Measurements from ENCODE around the gene GP1BB. TPM values are rescaled to one million over a fixed set of nuclear protein-coding genes. Genes with fewer than 3 reads are reported as not detected.

Gene GP1BB
- total RNA-seq, 1 donor from 2014 or later = not detected

GRCh38 chr22:19734837-19735382 lies 11.6 kb downstream of the GP1BB start:
- H3K4me3 ChIP-seq (ENCODE audit: low read depth, low read length) = no peak overlapping the region
- DNase-seq (ENCODE audit: low read depth) = no peak
- no peak for FAIRE-seq
- TF ChIP-seq, protein P1, sequence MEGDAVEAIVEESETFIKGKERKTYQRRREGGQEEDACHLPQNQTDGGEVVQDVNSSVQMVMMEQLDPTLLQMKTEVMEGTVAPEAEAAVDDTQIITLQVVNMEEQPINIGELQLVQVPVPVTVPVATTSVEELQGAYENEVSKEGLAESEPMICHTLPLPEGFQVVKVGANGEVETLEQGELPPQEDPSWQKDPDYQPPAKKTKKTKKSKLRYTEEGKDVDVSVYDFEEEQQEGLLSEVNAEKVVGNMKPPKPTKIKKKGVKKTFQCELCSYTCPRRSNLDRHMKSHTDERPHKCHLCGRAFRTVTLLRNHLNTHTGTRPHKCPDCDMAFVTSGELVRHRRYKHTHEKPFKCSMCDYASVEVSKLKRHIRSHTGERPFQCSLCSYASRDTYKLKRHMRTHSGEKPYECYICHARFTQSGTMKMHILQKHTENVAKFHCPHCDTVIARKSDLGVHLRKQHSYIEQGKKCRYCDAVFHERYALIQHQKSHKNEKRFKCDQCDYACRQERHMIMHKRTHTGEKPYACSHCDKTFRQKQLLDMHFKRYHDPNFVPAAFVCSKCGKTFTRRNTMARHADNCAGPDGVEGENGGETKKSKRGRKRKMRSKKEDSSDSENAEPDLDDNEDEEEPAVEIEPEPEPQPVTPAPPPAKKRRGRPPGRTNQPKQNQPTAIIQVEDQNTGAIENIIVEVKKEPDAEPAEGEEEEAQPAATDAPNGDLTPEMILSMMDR (IDR thresholded peaks at IDR 0.05; ENCODE audit: insufficient read depth, low read length, severe bottlenecking) = no peak
- H3K36me3 ChIP-seq (ENCODE audit: control insufficient read depth, insufficient read depth, low read length) = no peaks in the 10 kb centered on the region
- H3K27me3 ChIP-seq (ENCODE audit: control insufficient read depth, insufficient read depth, low read length) = no peaks in the 10 kb centered on the region

GRCh38 chr22:19735665-19736510 lies 12.5 kb downstream of the GP1BB start:
- Histone ChIP-seq H3K36me3 (ENCODE audit: control insufficient read depth, insufficient read depth, low read length) (no peaks in the 10 kb centered on the region), H3K4me3 (ENCODE audit: low read depth, low read length) (no peak overlapping the region), H3K27me3 (ENCODE audit: control insufficient read depth, insufficient read depth, low read length) (no peaks in the 10 kb centered on the region)
- no peak for DNase-seq (ENCODE audit: low read depth)
- FAIRE-seq = no peak
- TF ChIP-seq, protein P1 (IDR thresholded peaks at IDR 0.05; ENCODE audit: insufficient read depth, low read length, severe bottlenecking) = no peak

- H3K27me3 ChIP-seq (ENCODE audit: control insufficient read depth, insufficient read depth, low read length) = no peaks in the 10 kb centered on the region
- TF ChIP-seq, protein P1 (IDR thresholded peaks at IDR 0.05; ENCODE audit: insufficient read depth, low read length, severe bottlenecking) = no peak
- DNase-seq (ENCODE audit: low read depth) = no peak
- no peak for FAIRE-seq
- H3K36me3 ChIP-seq (ENCODE audit: control insufficient read depth, insufficient read depth, low read length) = no peaks in the 10 kb centered on the region
- no peak overlapping the region for H3K4me3 ChIP-seq (ENCODE audit: low read depth, low read length)
These were observed 14.7 kb downstream of the GP1BB start for GRCh38 chr22:19737846-19738663.

DNA sequence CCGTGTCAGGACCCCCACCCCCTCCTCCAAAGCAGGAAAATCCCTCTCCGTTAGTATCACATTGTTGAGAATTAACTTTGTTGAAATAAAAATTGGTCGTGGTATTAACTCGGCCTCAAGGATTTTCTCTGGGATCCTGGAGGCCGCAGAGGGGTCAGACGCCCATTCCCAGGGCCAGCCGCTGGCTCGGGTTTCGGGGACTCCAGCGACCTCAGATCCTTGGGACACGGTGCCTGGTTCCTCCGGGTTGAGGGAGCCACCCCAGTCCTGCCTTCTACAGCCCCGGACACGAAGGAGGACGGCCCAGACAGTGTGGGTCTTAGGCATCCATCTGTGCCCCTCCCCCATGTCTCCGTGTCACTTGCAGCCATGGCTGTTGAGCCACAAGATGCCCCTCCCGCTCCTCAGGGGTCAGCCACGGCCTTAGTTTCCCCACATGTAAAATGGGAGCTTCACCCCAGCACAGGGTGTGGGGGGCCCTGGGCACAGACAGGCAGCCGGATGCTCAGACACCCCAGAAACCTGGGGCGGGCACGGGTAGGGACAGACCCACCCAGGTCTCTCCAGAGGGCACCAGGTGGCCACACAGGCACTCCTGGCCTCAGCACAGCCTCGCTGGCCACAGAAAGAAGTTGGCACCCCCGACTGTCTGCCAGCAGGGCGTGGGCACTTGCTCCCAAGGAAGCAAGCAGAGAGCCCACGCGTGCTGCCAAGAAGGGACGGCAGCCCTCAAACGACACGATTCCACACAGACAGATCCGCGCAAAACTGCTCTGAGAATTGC lies 15.5 kb downstream of the GP1BB start:
- no peak for DNase-seq (ENCODE audit: low read depth)
- H3K36me3 ChIP-seq (ENCODE audit: control insufficient read depth, insufficient read depth, low read length) = no peaks in the 10 kb centered on the region
- no peak overlapping the region for H3K4me3 ChIP-seq (ENCODE audit: low read depth, low read length)
- TF ChIP-seq, protein P1 (IDR thresholded peaks at IDR 0.05; ENCODE audit: insufficient read depth, low read length, severe bottlenecking) = no peak
- FAIRE-seq = no peak
- H3K27me3 ChIP-seq (ENCODE audit: control insufficient read depth, insufficient read depth, low read length) = no peaks in the 10 kb centered on the region

DNA sequence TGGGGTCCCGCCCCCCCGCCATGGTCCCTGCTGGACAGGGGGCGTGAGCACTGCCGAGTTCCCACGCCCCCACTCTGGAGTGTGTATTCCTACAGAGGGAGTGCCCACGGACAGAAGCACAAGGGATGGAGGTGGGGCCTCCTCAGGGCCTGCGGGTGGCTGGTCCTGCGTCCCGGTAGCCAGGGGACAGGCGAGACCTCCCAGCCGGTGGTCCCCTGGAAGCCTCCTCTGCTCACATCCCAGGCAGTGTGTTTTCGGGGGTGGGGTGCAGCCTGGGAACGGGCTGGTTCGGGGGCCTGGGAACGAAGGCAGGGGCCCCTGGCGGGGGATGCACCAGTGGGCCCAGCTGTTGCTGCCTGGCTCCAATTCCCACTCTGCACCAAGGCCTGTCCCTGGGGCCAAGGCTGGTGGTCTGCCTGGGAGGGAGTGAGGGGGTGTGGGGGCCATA lies 16.1 kb downstream of the GP1BB start:
- FAIRE-seq (no peak), DNase-seq (ENCODE audit: low read depth) (no peak)
- Histone ChIP-seq H3K36me3 (ENCODE audit: control insufficient read depth, insufficient read depth, low read length) (no peaks in the 10 kb centered on the region), H3K27me3 (ENCODE audit: control insufficient read depth, insufficient read depth, low read length) (no peaks in the 10 kb centered on the region), H3K4me3 (ENCODE audit: low read depth, low read length) (no peak overlapping the region)
- TF ChIP-seq, protein P1 (IDR thresholded peaks at IDR 0.05; ENCODE audit: insufficient read depth, low read length, severe bottlenecking) = no peak

All from bronchial epithelial cell (primary cell).